T-helper 1 cell treated with Interleukin-12 subunit alpha and Interleukin-12 subunit beta and Interleukin-4 antibody, amounts not matched to agents 30 ng/mL and 1 ng/mL, for 36 hours (primary cell): ENCODE data around the gene STK16. TPM values are rescaled to one million over a fixed set of nuclear protein-coding genes. Genes with fewer than 3 reads are reported as not detected.

Experiments
- intact Hi-C: fragments of 100-400 bp; cut with micrococcal nuclease; formaldehyde crosslinking; loops from one replicate; pipeline ENCODE4 v1.15.1; 2024
- total RNA-seq: library from RNA; stranded (reverse); gene quantifications from 2 replicates; pipeline ENCODE4 v1.2.3, GENCODE V29; 2022

STK16 gene
- total RNA-seq, 1 donor from 2014 or later, result 34.2 TPM

DNA sequence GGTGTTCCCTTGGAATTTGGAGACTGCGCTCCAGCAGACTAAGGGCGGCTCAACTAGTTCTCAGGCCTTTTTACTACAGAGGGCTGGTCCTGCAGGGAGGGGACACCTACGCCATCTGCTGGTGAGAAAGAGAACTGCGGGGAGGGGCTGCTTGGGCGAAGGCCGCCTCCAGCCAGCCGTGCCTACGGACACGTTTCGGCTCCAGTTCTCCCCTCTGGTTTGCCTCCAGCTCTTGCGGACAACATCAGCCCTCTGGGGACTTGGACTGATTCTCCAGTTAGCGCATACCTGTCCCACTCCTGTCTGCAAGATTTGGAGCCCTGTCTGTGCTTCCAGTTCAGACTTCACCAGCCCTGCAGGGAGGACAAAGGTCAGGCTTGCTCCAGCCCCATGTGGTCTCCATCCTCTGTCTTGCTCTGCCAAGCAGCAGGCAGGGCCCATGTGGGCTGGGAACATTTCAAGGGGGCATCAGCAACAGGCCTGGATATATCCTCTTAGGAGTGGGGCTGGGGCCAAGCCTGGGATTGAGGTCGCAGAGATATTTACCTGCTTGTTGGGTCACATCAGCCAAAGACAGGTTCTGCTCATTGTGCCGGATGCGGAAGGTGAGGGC lies 53.6 kb downstream of the STK16 start:
- intact Hi-C loops, result loop anchor here (1.0 to 5.0 kb wide), 11 partner anchors 9 to 243 kb away; partner anchors contain the start of genes CHPF, GMPPA, NHEJ1 and RETREG2

DNA sequence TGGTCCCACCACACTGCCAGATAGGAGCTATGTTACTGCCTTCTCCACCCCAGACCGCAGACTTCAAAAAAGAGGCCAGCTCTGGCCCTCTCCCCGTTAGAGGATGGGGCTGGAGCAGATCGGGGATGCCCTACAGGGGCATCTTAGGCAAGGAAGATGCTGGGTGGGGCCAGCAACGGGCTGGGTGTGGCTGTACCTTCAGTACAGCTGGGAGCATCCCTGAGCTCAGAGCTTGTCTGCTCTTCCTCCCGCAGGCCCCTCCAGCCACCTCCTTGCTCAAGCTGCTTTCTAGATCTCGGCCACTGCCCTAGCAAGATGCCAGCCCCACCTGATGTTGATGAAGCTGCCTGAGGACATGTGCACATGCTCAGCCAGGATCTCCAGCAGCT lies 54.1 kb downstream of the STK16 start:
- intact Hi-C loops, result loop anchor here (2.0 to 5.0 kb wide), 3 partner anchors 53 to 243 kb away; partner anchors contain the start of genes CHPF, GMPPA and TMEM198

Other genes starting within 250 kb of the STK16 start
- gene CFAP65, start 204.0 kb upstream of the STK16 start, total RNA-seq, result not detected in 2 replicates
- gene IHH, start 184.6 kb upstream of the STK16 start, total RNA-seq, result 0.17 TPM in 1 of 2 replicates, not detected in the other
- 17.1 and 20.4 TPM in 2 replicates for gene NHEJ1, start 84.7 kb upstream of the STK16 start, total RNA-seq
- gene SLC23A3, start 75.5 kb upstream of the STK16 start, total RNA-seq, result 1.8 and 2.5 TPM in 2 replicates
- gene CNPPD1, start 68.6 kb upstream of the STK16 start, total RNA-seq, result 82.8 and 84.3 TPM in 2 replicates
- 84.1 and 94.7 TPM in 2 replicates for gene RETREG2, start 67.2 kb upstream of the STK16 start, total RNA-seq
- gene ZFAND2B, start 38.7 kb upstream of the STK16 start, total RNA-seq, result 44.2 and 56.1 TPM in 2 replicates
- 22.7 and 25.5 TPM in 2 replicates for gene ABCB6, start 26.5 kb upstream of the STK16 start, total RNA-seq
- 52.7 and 63.0 TPM in 2 replicates for gene ATG9A, start 15.8 kb upstream of the STK16 start, total RNA-seq
- gene ANKZF1, start 15.7 kb upstream of the STK16 start, total RNA-seq, result 91.4 and 91.9 TPM in 2 replicates
- 5.3 and 5.4 TPM in 2 replicates for gene GLB1L, start within 50 bp of the STK16 start, total RNA-seq
- 0.17 TPM in 1 of 2 replicates, not detected in the other for gene TUBA4B, start 7.8 kb downstream of the STK16 start, total RNA-seq
- gene TUBA4A, start 8.4 kb downstream of the STK16 start, total RNA-seq, result 290 and 312 TPM in 2 replicates
- gene DNAJB2, start 33.9 kb downstream of the STK16 start, total RNA-seq, result 46.7 and 53.0 TPM in 2 replicates
- gene PTPRN, start 63.9 kb downstream of the STK16 start, total RNA-seq, result not detected in 2 replicates
- not detected in 2 replicates for gene RESP18, start 87.3 kb downstream of the STK16 start, total RNA-seq
- 78.3 and 81.0 TPM in 2 replicates for gene DNPEP, start 142.4 kb downstream of the STK16 start, total RNA-seq
- not detected in 2 replicates for gene DES, start 172.9 kb downstream of the STK16 start, total RNA-seq
- gene SPEG, start 189.4 kb downstream of the STK16 start, total RNA-seq, result 0.05 and 0.39 TPM in 2 replicates